B cell (primary cell): ENCODE measurements around the gene NPHP4. TPM values are rescaled to one million over a fixed set of nuclear protein-coding genes. Genes with fewer than 3 reads are reported as not detected.

Experiments used
- ATAC-seq: fragments of 200-7000 bp; cut with Tn5 transposase; one replicate; pipeline ENCODE4 v1.10.0; 2021; ENCODE audit warnings: low read depth, mild to moderate bottlenecking, moderate number of reproducible peaks, moderate library complexity
- CTCF ChIA-PET: fragments of 350-600 bp; sonication (Branson Sonifier 250); formaldehyde crosslinking; loops from one replicate; lab custom pipeline; 2021; ENCODE audit warnings: antibody characterized with exemption, inconsistent platforms; lab: Charles Lee
- POLR2A ChIA-PET: fragments of 350-600 bp; sonication (Branson Sonifier 250); formaldehyde crosslinking; loops from one replicate; lab custom pipeline; 2021; ENCODE audit warnings: antibody characterized with exemption; lab: Charles Lee
- DNase-seq: peaks from one replicate; pipeline ENCODE4 v3.0.0; 2013
- H2AFZ ChIP-seq: 2 replicates; pipeline ENCODE4 v1.6.1; 2012; ENCODE audit warnings: mild to moderate bottlenecking, low read depth, low read length; ENCODE audit not compliant: insufficient read depth, poor library complexity, severe bottlenecking
- H3K27ac ChIP-seq, 2 donors: 1 replicate in 1 of 2; 2 replicates in 1 of 2; pipeline ENCODE4 v1.5.1; 2012 to 2013; ENCODE audit warnings: low read length in 2 of 2, mild to moderate bottlenecking in 2 of 2, moderate library complexity in 1 of 2
- H3K27me3 ChIP-seq, 4 experiments: fragments of 200-600 bp in 1 of 4; sonication (generic) in 1 of 4; replicated peaks in 1 of 4; 1 replicate in 2 of 4; 2 replicates in 2 of 4; pipeline versions ENCODE4 v1.6.1 to v1.7.0; 2013 to 2016; ENCODE audit warnings: low read length in 3 of 4, mild to moderate bottlenecking in 2 of 4, mixed read lengths in 1 of 4, moderate library complexity in 1 of 4; ENCODE audit not compliant: insufficient read depth in 4 of 4, control insufficient read depth in 3 of 4; ENCODE audit errors: control extremely low read depth in 1 of 4
- H3K36me3 ChIP-seq, 2 experiments: replicated peaks in 1 of 2; 1 replicate in 1 of 2; 2 replicates in 1 of 2; pipeline versions ENCODE4 v1.6.1 to v1.7.1; 2013; ENCODE audit warnings: low read length in 1 of 2; ENCODE audit not compliant: insufficient read depth in 2 of 2, control insufficient read depth in 1 of 2; ENCODE audit errors: control extremely low read depth in 1 of 2, extremely low read depth in 1 of 2
- H3K4me1 ChIP-seq, 2 donors: fragments of 200-600 bp in 1 of 2; sonication (generic) in 1 of 2; 1 replicate in 1 of 2; 2 replicates in 1 of 2; pipeline versions ENCODE4 v1.5.1 to v1.6.1; 2013 to 2017; ENCODE audit warnings: low read length in 2 of 2; ENCODE audit not compliant: control insufficient read depth in 2 of 2, insufficient read depth in 2 of 2
- H3K4me2 ChIP-seq: replicated peaks from 2 replicates; pipeline ENCODE3; 2012; ENCODE audit warnings: mild to moderate bottlenecking, low read depth, low read length; ENCODE audit not compliant: poor library complexity, severe bottlenecking
- H3K4me3 ChIP-seq, 5 experiments: fragments of 200-600 bp in 1 of 5; sonication (generic) in 1 of 5; 1 replicate in 3 of 5; 2 replicates in 2 of 5; pipeline versions ENCODE4 v1.5.1 to v1.7.0; 2011 to 2016; ENCODE audit warnings: low read length in 4 of 5, mild to moderate bottlenecking in 4 of 5, low read depth in 2 of 5, control low read depth in 1 of 5, moderate library complexity in 1 of 5; ENCODE audit not compliant: insufficient read depth in 1 of 5; ENCODE audit errors: control extremely low read depth in 1 of 5, extremely low read depth in 1 of 5
- H3K79me2 ChIP-seq: fragments of 200-600 bp; sonication (generic); one replicate; pipeline ENCODE4 v1.6.0; 2016; ENCODE audit warnings: low read length; ENCODE audit not compliant: control insufficient read depth, insufficient read depth
- H3K9ac ChIP-seq: fragments of 200-600 bp; sonication (generic); 2 replicates; pipeline ENCODE4 v1.6.1; 2017; ENCODE audit warnings: mild to moderate bottlenecking, low read length, moderate library complexity
- H3K9me3 ChIP-seq, 3 donors: one replicate each; pipeline versions ENCODE4 v1.6.1 to v1.7.1; 2013; ENCODE audit warnings: low read length in 2 of 3; ENCODE audit not compliant: control insufficient read depth in 2 of 3, insufficient read depth in 1 of 3; ENCODE audit errors: control extremely low read depth in 1 of 3
- H4K20me1 ChIP-seq: 2 replicates; pipeline ENCODE4 v1.6.0; 2012; ENCODE audit warnings: mild to moderate bottlenecking, low read length; ENCODE audit not compliant: insufficient read depth, control insufficient read depth, poor library complexity, severe bottlenecking
- H3K27ac Mint-ChIP-seq: one replicate; pipeline ENCODE4 v1.8.0; 2021; ENCODE audit warnings: mixed read lengths
- H3K27me3 Mint-ChIP-seq: one replicate; pipeline ENCODE4 v1.8.0; 2021; ENCODE audit warnings: mixed read lengths
- H3K4me1 Mint-ChIP-seq: one replicate; pipeline ENCODE4 v1.8.0; 2021; ENCODE audit warnings: mixed read lengths
- H3K4me3 Mint-ChIP-seq: one replicate; pipeline ENCODE4 v1.8.0; 2021; ENCODE audit warnings: mixed read lengths
- H3K9me3 Mint-ChIP-seq: one replicate; pipeline ENCODE4 v1.8.0; 2022; ENCODE audit warnings: mixed read lengths; ENCODE audit not compliant: insufficient read depth
- CTCF ChIP-seq: fragments of 200-600 bp; IDR thresholded peaks from one replicate; pipeline ENCODE4 v1.8.0; 2022; ENCODE audit warnings: antibody characterized with exemption, mild to moderate bottlenecking
- EZH2 ChIP-seq: IDR thresholded peaks from 2 replicates; pipeline ENCODE4 v1.6.1; 2012; ENCODE audit warnings: borderline replicate concordance, low read depth, mild to moderate bottlenecking, moderate library complexity, low read length; ENCODE audit not compliant: insufficient read depth, poor library complexity, severe bottlenecking
- WGBS: methylation state at CpG from one replicate; pipeline ENCODE4 v1.1.5; 2013; ENCODE audit warnings: missing lambda C conversion rate; ENCODE audit not compliant: insufficient coverage; 5-methylcytosine and 5-hydroxymethylcytosine counted together
- intact Hi-C: fragments of 100-400 bp; cut with micrococcal nuclease; formaldehyde crosslinking; loops from one replicate; pipeline ENCODE4 v1.10.0; 2022
- polyA plus RNA-seq: library from polyadenylated mRNA; depleted of rRNA; stranded (reverse); fragments of >200 nt; gene quantifications from 2 replicates; pipeline ENCODE4 v1.2.3, GENCODE V29; 2012
- total RNA-seq, 2 donors: library from RNA; stranded (reverse); fragments of 120-200 nt in 1 of 2; gene quantifications; 1 replicate in 1 of 2; 2 replicates in 1 of 2; pipeline versions ENCODE4 v1.2.3 to v1.2.4, GENCODE V29; 2013 to 2022

The NPHP4 gene
- total and polyA plus RNA-seq, 2 donors (not counting 1 experiment from before 2014, with no cell fraction given): 6.5 to 14.8 TPM

DNA sequence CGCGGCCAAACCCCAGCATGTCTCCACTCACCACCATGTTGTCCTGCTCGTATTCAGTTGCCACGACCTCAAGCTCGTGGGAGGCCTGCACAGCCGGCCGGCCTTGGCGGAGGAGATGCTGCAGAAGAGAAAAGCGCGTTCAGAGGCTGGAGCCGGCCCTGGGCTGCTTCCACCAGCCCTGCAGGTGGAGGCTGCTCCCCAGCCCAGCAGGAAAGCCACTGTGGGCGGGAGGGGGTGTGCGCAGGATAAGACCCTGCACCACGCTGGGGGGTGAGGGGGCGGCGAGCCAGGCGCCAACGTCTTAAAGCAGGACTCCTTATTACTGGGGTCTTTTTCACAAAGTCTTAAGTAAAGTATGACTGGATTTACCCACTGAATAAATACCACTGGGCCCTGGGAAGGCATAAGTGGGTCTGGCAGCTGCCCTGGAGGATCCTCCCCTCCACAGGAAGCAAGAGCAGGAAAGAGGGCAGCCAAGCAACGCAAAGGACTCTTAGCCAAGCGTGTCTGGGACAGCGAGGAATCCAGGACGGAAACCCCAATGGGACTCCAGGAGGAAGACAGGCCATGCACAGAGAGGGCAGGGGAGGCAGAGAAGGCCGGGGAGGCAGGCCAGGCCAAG lies 104.8 kb downstream of the NPHP4 start:
- no peak overlapping the region for H3K4me3 ChIP-seq
- no peaks in the 10 kb centered on the region for H3K79me2 ChIP-seq
- POLR2A ChIA-PET: no interaction called here
- no peaks in the 10 kb centered on the region for H4K20me1 ChIP-seq
- H3K9me3 ChIP-seq: no peaks in the 10 kb centered on the region
- H3K27ac ChIP-seq: no peak overlapping the region
- CTCF ChIA-PET: no interaction called here
- no peak overlapping the region for H3K4me2 ChIP-seq
- DNase-seq (no peak), ATAC-seq (no peak)
- H3K36me3 ChIP-seq: no peaks in the 10 kb centered on the region
- H3K27me3 ChIP-seq: no peaks in the 10 kb centered on the region
- Mint-ChIP-seq H3K4me3 (no peak overlapping the region), H3K9me3 (no peaks in the 10 kb centered on the region), H3K4me1 (no peaks in the 10 kb centered on the region), H3K27ac (no peak overlapping the region), H3K27me3 (no peaks in the 10 kb centered on the region)
- TF ChIP-seq EZH2 (no peak), CTCF (no peak)
- no peak overlapping the region for H2AFZ ChIP-seq
- H3K4me1 ChIP-seq: no peaks in the 10 kb centered on the region
- H3K9ac ChIP-seq: no peak overlapping the region
- 85% methylated on average over 16 of the region's 23 CpGs for WGBS
- intact Hi-C loops: no loop called here

GRCh38 chr1:5886541-5887348 lies 105.5 kb downstream of the NPHP4 start:
- intact Hi-C loops: no loop called here
- H3K4me3 Mint-ChIP-seq: no peak overlapping the region
- no peak for ATAC-seq
- no peaks in the 10 kb centered on the region for H3K27me3 Mint-ChIP-seq
- CTCF ChIA-PET: no interaction called here
- H3K27ac Mint-ChIP-seq: no peak overlapping the region
- Histone ChIP-seq H3K79me2 (no peaks in the 10 kb centered on the region), H3K9me3 (no peaks in the 10 kb centered on the region), H3K27me3 (no peaks in the 10 kb centered on the region), H2AFZ (no peak overlapping the region), H3K4me2 (no peak overlapping the region), H4K20me1 (no peaks in the 10 kb centered on the region), H3K36me3 (no peaks in the 10 kb centered on the region), H3K9ac (no peak overlapping the region), H3K4me3 (no peak overlapping the region), H3K4me1 (no peaks in the 10 kb centered on the region), H3K27ac (no peak overlapping the region)
- POLR2A ChIA-PET: no interaction called here
- no peaks in the 10 kb centered on the region for H3K4me1 Mint-ChIP-seq
- no peaks in the 10 kb centered on the region for H3K9me3 Mint-ChIP-seq
- TF ChIP-seq CTCF: no peak
- TF ChIP-seq EZH2: no peak
- WGBS: 97% methylated on average over 24 of the region's 25 CpGs
- DNase-seq: no peak
